Measurements from ENCODE around the gene IARS2. TPM values are rescaled to one million over a fixed set of nuclear protein-coding genes. Genes with fewer than 3 reads are reported as not detected.

Gene IARS2
- total and polyA plus RNA-seq, 2 donors (not counting 3 experiments of a cell fraction or from before 2014, with no cell fraction given) = 15.5 to 62.8 TPM

- FAIRE-seq (no peak), DNase-seq (ENCODE audit: low read depth, low spot score) (no peak)
- POLR2A ChIA-PET = no interaction called here
- TF ChIP-seq GATA2 (IDR thresholded peaks at IDR 0.05; ENCODE audit: insufficient read depth, insufficient read length, low read depth, low read length) = no peak
- Histone ChIP-seq H4K20me1 (replicated peaks; ENCODE audit: control insufficient read depth, extremely low read depth, insufficient read depth, low read length) (no peaks in the 10 kb centered on the region), H2AFZ (ENCODE audit: low read depth, low read length) (no peak overlapping the region), H3K9me1 (replicated peaks; ENCODE audit: control insufficient read depth, extremely low read depth, insufficient read depth, low read length) (no peaks in the 10 kb centered on the region), H3K9ac (replicated peaks; ENCODE audit: extremely low read depth, insufficient read depth, low read length) (no peak overlapping the region), H3K4me3 (replicated peaks in 1 of 3; ENCODE audit: insufficient read depth in 1 of 3, low read depth in 1 of 3, low read length in 3 of 3) (no peak overlapping the region), H3K4me2 (ENCODE audit: insufficient read depth, low read length) (no peak overlapping the region), H3K36me3 (ENCODE audit: control insufficient read depth in 2 of 2, extremely low read depth in 1 of 2, insufficient read depth in 2 of 2, low read length in 2 of 2) (peaks cover 9% of the 10 kb centered on the region in 2 experiments), H3K9me3 (replicated peaks; ENCODE audit: control insufficient read depth, insufficient read depth, low read length) (no peaks in the 10 kb centered on the region), H3K4me1 (ENCODE audit: control insufficient read depth, extremely low read depth, insufficient read depth, low read length) (peaks cover 3% of the 10 kb centered on the region), H3K27ac (ENCODE audit: insufficient read depth, low read depth, low read length) (no peak overlapping the region), H3K27me3 (ENCODE audit: control insufficient read depth in 2 of 2, insufficient read depth in 2 of 2, low read length in 2 of 2) (no peaks in the 10 kb centered on the region), H3K79me2 (ENCODE audit: control insufficient read depth, insufficient read depth, low read length) (no peaks in the 10 kb centered on the region)
- intact Hi-C loops (cut with micrococcal nuclease) (no loop called here), dilution Hi-C loops (cut with MboI; ENCODE audit: extremely low pct_ligation_motif_present, low sequenced_read_pairs) (no loop called here)
- no TSS peak for BruUV-seq (replicated peaks)
- CTCF ChIA-PET = interaction anchor here (0.6 to 1.4 kb wide), 6 partner anchors 28 to 169 kb away, joined by 3 read pairs; no protein-coding TSS in a partner anchor
Observed at GRCh38 chr1:220160027-220160426, 66.1 kb downstream of the IARS2 start.

- no peak for FAIRE-seq
- CTCF ChIA-PET = interaction anchor here (0.7 to 2.8 kb wide), 3 partner anchors 13 to 55 kb away, joined by 3 to 11 read pairs (median 4); no protein-coding TSS in a partner anchor
Observed at GRCh38 chr1:220164116-220164515, 70.2 kb downstream of the IARS2 start.

More at GRCh38 chr1:220164116-220164515, 70.2 kb downstream of the IARS2 start:
- intact Hi-C loops (cut with micrococcal nuclease) (no loop called here), dilution Hi-C loops (cut with MboI; ENCODE audit: extremely low pct_ligation_motif_present, low sequenced_read_pairs) (no loop called here)
- no peak for TF ChIP-seq GATA2 (IDR thresholded peaks at IDR 0.05; ENCODE audit: insufficient read depth, insufficient read length, low read depth, low read length)
- no peak for TF ChIP-seq FOS (IDR thresholded peaks at IDR 0.05; ENCODE audit: borderline replicate concordance, insufficient read depth, low read length)
- no peak for TF ChIP-seq MYC (IDR thresholded peaks at IDR 0.05; ENCODE audit: low read depth, low read length)
- no peak for TF ChIP-seq JUN (IDR thresholded peaks at IDR 0.05; ENCODE audit: borderline replicate concordance, insufficient read depth, insufficient read length, low read depth)
- no peak for TF ChIP-seq POLR2A (IDR thresholded peaks at IDR 0.05; ENCODE audit: low read depth, low read length)
- no peak for TF ChIP-seq MAX (IDR thresholded peaks at IDR 0.05; ENCODE audit: insufficient read depth, insufficient read length)
- no peak for TF ChIP-seq POLR2AphosphoS5 (IDR thresholded peaks at IDR 0.05; ENCODE audit: insufficient read depth, low read depth, low read length)
- no peak for TF ChIP-seq CTCF (IDR thresholded peaks at IDR 0.05; ENCODE audit: extremely low read depth in 1 of 2, insufficient read depth in 1 of 2, low read depth in 1 of 2, low read length in 2 of 2)
- TF ChIP-seq EZH2 (IDR thresholded peaks at IDR 0.05; ENCODE audit: borderline replicate concordance, low read depth, low read length, severe bottlenecking) = no peak
- DNase-seq (ENCODE audit: low read depth, low spot score) = no peak
- no peaks in the 10 kb centered on the region for H3K4me1 ChIP-seq (ENCODE audit: control insufficient read depth, extremely low read depth, insufficient read depth, low read length)
- no TSS peak for BruUV-seq (replicated peaks)
- H3K9me3 ChIP-seq (replicated peaks; ENCODE audit: control insufficient read depth, insufficient read depth, low read length) = no peaks in the 10 kb centered on the region
- H2AFZ ChIP-seq (ENCODE audit: low read depth, low read length) = no peak overlapping the region
- no peak overlapping the region for H3K27ac ChIP-seq (ENCODE audit: insufficient read depth, low read depth, low read length)
- H3K9me1 ChIP-seq (replicated peaks; ENCODE audit: control insufficient read depth, extremely low read depth, insufficient read depth, low read length) = no peaks in the 10 kb centered on the region
- no peak overlapping the region for H3K9ac ChIP-seq (replicated peaks; ENCODE audit: extremely low read depth, insufficient read depth, low read length)
- H3K36me3 ChIP-seq (ENCODE audit: control insufficient read depth in 2 of 2, extremely low read depth in 1 of 2, insufficient read depth in 2 of 2, low read length in 2 of 2) = peaks cover 5 to 10% of the 10 kb centered on the region in 2 experiments
- H3K4me2 ChIP-seq (ENCODE audit: insufficient read depth, low read length) = no peak overlapping the region
- no peaks in the 10 kb centered on the region for H3K27me3 ChIP-seq (ENCODE audit: control insufficient read depth in 2 of 2, insufficient read depth in 2 of 2, low read length in 2 of 2)
- POLR2A ChIA-PET = interaction anchor here (0.6 kb wide), 1 partner anchor 29 kb away, joined by 4 read pairs; no protein-coding TSS in a partner anchor
- no peak overlapping the region for H3K4me3 ChIP-seq (replicated peaks in 1 of 3; ENCODE audit: insufficient read depth in 1 of 3, low read depth in 1 of 3, low read length in 3 of 3)
- H3K79me2 ChIP-seq (ENCODE audit: control insufficient read depth, insufficient read depth, low read length) = no peaks in the 10 kb centered on the region
- H4K20me1 ChIP-seq (replicated peaks; ENCODE audit: control insufficient read depth, extremely low read depth, insufficient read depth, low read length) = no peaks in the 10 kb centered on the region

All from endothelial cell of umbilical vein (primary cell).